Colonic mucosa (tissue), 4 donors: ENCODE results near the gene TNS3. TPM values are rescaled to one million over a fixed set of nuclear protein-coding genes. Genes with fewer than 3 reads are reported as not detected.

Experiments used
- DNase-seq: peaks from one replicate; pipeline ENCODE4 v3.0.0-alpha.2; 2020
- H3K27ac ChIP-seq: fragments of 200-600 bp; one replicate; pipeline ENCODE4 v1.8.0; 2021
- H3K27me3 ChIP-seq: fragments of 200-600 bp; one replicate; pipeline ENCODE4 v1.8.0; 2021
- H3K36me3 ChIP-seq: fragments of 200-600 bp; one replicate; pipeline ENCODE4 v1.8.0; 2021
- H3K4me1 ChIP-seq: fragments of 200-600 bp; one replicate; pipeline ENCODE4 v1.8.0; 2021; ENCODE audit warnings: mild to moderate bottlenecking
- H3K4me3 ChIP-seq: fragments of 200-600 bp; one replicate; pipeline ENCODE4 v1.8.0; 2021
- H3K9ac ChIP-seq, 2 donors: one replicate each; pipeline ENCODE4 v1.7.0; 2013; ENCODE audit warnings: control low read depth in 2 of 2, low read depth in 2 of 2, low read length in 2 of 2
- H3K9me3 ChIP-seq: fragments of 200-600 bp; one replicate; pipeline ENCODE4 v1.8.0; 2021
- CTCF ChIP-seq: fragments of 200-600 bp; IDR thresholded peaks from one replicate; pipeline ENCODE4 v1.8.0; 2022; ENCODE audit warnings: antibody characterized with exemption, mild to moderate bottlenecking
- intact Hi-C: fragments of 100-400 bp; cut with DNase I; formaldehyde crosslinking; loops from one replicate; pipeline ENCODE4 v1.14.1; 2022
- total RNA-seq, 2 donors: library from RNA; stranded (reverse); fragmentation: NEBNext Ultra II Directional in 1 of 2; extraction: Animal tissue kit (Norgen Biotek cat#: 25700) in 1 of 2; gene quantifications; one replicate each; pipeline ENCODE4 v1.2.1, GENCODE V29; 2021
- donor health status: healthy.
- donor health status: DM: no; HTN: no; CAD: no.
- donor health status: DM: no; HTN: no; CAD: no.

TNS3 gene
- total RNA-seq, 2 donors from 2014 or later: 41.1 to 58.2 TPM

GRCh38 chr7:47573758-47574481, 8.0 kb downstream of the TNS3 start:
- TF ChIP-seq CTCF: no peak
- Histone ChIP-seq H3K9me3 (no peaks in the 10 kb centered on the region), H3K4me1 (peaks cover 37% of the 10 kb centered on the region), H3K4me3 (no peak overlapping the region), H3K27me3 (no peaks in the 10 kb centered on the region), H3K27ac (peak overlapping the region; percentile 40), H3K36me3 (no peaks in the 10 kb centered on the region), H3K9ac (peak overlapping the region in 1 of 2 donors; percentile 77)
- DNase-seq: peak; percentile 54
- intact Hi-C loops: no loop called here

GRCh38 chr7:47572939-47573757, 8.8 kb downstream of the TNS3 start:
- Histone ChIP-seq H3K27me3 (no peaks in the 10 kb centered on the region), H3K36me3 (no peaks in the 10 kb centered on the region), H3K4me1 (peaks cover 37% of the 10 kb centered on the region), H3K4me3 (no peak overlapping the region), H3K9ac (peak overlapping the region in 1 of 2 donors; percentile 77), H3K27ac (peak overlapping the region; percentile 40), H3K9me3 (no peaks in the 10 kb centered on the region)
- intact Hi-C loops: no loop called here
- no peak for DNase-seq
- no peak for TF ChIP-seq CTCF

GRCh38 chr7:47572094-47572445, 9.8 kb downstream of the TNS3 start:
- no peak for TF ChIP-seq CTCF
- H3K9me3 ChIP-seq: no peaks in the 10 kb centered on the region
- H3K4me3 ChIP-seq: no peak overlapping the region
- intact Hi-C loops: no loop called here
- no peaks in the 10 kb centered on the region for H3K36me3 ChIP-seq
- H3K27ac ChIP-seq: peak overlapping the region; percentile 79
- DNase-seq: peak; percentile 77
- H3K4me1 ChIP-seq: peaks cover 37% of the 10 kb centered on the region
- H3K27me3 ChIP-seq: no peaks in the 10 kb centered on the region
- peak overlapping the region in 1 of 2 donors; percentile 77 for H3K9ac ChIP-seq

DNA sequence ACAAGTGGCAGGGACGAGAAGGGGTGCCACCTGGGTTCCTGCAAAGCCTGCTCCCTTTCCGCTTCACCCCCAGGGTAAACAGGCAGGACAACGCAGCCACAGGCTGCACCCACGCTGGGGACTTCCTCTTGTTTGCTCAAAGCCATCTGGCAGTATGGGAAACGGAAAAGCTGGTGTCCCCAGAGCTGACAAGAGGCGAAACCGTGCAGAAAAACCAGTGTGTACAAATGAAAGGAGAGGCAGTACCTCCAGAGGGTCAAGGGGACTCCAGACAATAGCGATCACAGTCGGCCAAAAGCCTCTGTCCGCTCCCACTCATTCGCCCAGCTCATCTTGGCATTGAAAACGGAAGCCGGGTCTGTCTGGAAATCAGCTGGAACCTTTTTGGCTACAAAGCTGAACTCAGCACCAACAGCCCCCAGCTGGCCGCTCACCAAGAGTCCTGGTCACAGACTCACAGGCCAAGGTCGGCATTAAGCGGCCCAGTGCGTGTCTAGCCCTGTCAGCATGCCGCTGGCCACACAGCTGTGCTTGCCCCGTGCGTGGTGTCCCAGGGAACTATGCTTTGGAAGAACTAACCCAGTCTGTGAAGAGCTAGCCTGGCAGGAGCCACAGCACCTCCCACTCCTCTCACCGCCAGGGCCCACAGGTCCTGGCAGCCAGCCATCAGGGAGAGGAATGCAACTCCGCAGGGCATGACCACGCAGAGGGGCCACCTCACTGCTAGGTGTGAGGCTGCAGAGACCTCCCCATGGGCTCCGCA, 10.4 kb downstream of the TNS3 start:
- no peaks in the 10 kb centered on the region for H3K9me3 ChIP-seq
- H3K27ac ChIP-seq: peak overlapping the region; percentile 79
- no peak for TF ChIP-seq CTCF
- peak; percentile 74 for DNase-seq
- H3K4me3 ChIP-seq: no peak overlapping the region
- H3K27me3 ChIP-seq: no peaks in the 10 kb centered on the region
- intact Hi-C loops: no loop called here
- H3K4me1 ChIP-seq: peaks cover 31% of the 10 kb centered on the region
- H3K36me3 ChIP-seq: no peaks in the 10 kb centered on the region
- H3K9ac ChIP-seq: peak overlapping the region; percentile 36 to 77

DNA sequence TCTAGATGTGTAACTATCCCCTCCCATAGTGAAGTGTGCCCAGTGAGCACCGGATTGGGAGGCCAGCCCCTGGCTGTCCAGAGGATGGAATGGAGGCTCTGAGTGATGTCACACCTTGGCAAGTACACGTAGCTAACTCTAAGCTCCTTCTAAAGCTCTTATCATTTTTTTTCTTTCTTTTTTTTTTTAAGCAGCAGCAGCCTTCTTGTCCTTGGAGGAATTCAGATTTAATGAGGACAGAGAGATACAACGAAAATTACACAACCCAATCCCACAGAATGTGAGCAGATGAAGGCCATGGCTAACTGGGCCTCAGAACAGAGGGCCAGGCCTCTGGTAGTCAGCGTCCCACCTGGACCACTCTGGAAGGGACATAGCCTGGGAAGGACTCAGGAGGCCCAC, 11.3 kb downstream of the TNS3 start:
- Histone ChIP-seq H3K9me3 (no peaks in the 10 kb centered on the region), H3K27ac (peak overlapping the region; percentile 79), H3K27me3 (no peaks in the 10 kb centered on the region), H3K4me1 (peaks cover 26% of the 10 kb centered on the region), H3K9ac (peak overlapping the region in 1 of 2 donors; percentile 77), H3K4me3 (no peak overlapping the region), H3K36me3 (no peaks in the 10 kb centered on the region)
- no peak for DNase-seq
- intact Hi-C loops: no loop called here
- TF ChIP-seq CTCF: no peak
